Endothelial cell of umbilical vein (primary cell): ENCODE data around the gene SDK2. TPM values are rescaled to one million over a fixed set of nuclear protein-coding genes. Genes with fewer than 3 reads are reported as not detected.

Source experiments
- BruUV-seq: library from RNA; stranded (reverse); fragments of 400-500 nt; replicated peaks from 2 replicates; lab custom pipeline; 2021; lab: Mats Ljungman, UMichigan
- CTCF ChIA-PET: fragments of 300-600, 350-600 bp; sonication (Branson Sonifier 250); formaldehyde crosslinking; loops from one replicate; lab custom pipeline; 2021; ENCODE audit warnings: antibody characterized with exemption, inconsistent platforms; lab: Charles Lee
- POLR2A ChIA-PET: fragments of 300-600, 350-600 bp; sonication (Branson Sonifier 250); formaldehyde crosslinking; loops from one replicate; lab custom pipeline; 2021; ENCODE audit warnings: antibody characterized with exemption, inconsistent platforms; lab: Charles Lee
- DNase-seq: peaks from one replicate; pipeline ENCODE4 v3.0.0-alpha.2; 2011; ENCODE audit warnings: low read depth, low spot score
- FAIRE-seq: peaks from 2 replicates; lab custom pipeline; 2011; peaks lifted over from hg19 to GRCh38; lab: Jason Lieb, UNC
- H2AFZ ChIP-seq: 2 replicates; pipeline ENCODE4 v1.6.0; 2012; ENCODE audit warnings: low read depth, low read length, control low read depth, inconsistent platforms
- H3K27ac ChIP-seq: 2 replicates; pipeline ENCODE4 v1.5.1; 2011; ENCODE audit warnings: low read depth, mild to moderate bottlenecking, control low read depth, low read length, moderate library complexity; ENCODE audit not compliant: insufficient read depth
- H3K27me3 ChIP-seq, 2 experiments: 2 replicates each; pipeline versions ENCODE4 v1.6.0 to v1.6.1; 2011; ENCODE audit warnings: low read length in 2 of 2, mixed read lengths in 1 of 2; ENCODE audit not compliant: control insufficient read depth in 2 of 2, insufficient read depth in 2 of 2
- H3K36me3 ChIP-seq, 2 experiments: 2 replicates in 1 of 2; 3 replicates in 1 of 2; pipeline ENCODE4 v1.5.1; 2011; ENCODE audit warnings: low read length in 2 of 2, mild to moderate bottlenecking in 1 of 2, moderate library complexity in 1 of 2; ENCODE audit not compliant: control insufficient read depth in 2 of 2, insufficient read depth in 2 of 2; ENCODE audit errors: extremely low read depth in 1 of 2
- H3K4me1 ChIP-seq: 3 replicates; pipeline ENCODE4 v1.5.1; 2011; ENCODE audit warnings: mild to moderate bottlenecking, low read length; ENCODE audit not compliant: control insufficient read depth, insufficient read depth; ENCODE audit errors: extremely low read depth
- H3K4me2 ChIP-seq: 2 replicates; pipeline ENCODE4 v1.6.1; 2011; ENCODE audit warnings: low read length, control low read depth, mixed read lengths; ENCODE audit not compliant: insufficient read depth
- H3K4me3 ChIP-seq, 3 experiments: fragments of 200-600 bp in 1 of 3; sonication (generic), shearing (Covaris generic) in 1 of 3; replicated peaks in 1 of 3; 2 replicates each; pipeline ENCODE4 v1.5.1; 2011 to 2016; ENCODE audit warnings: control low read depth in 3 of 3, low read length in 3 of 3, mild to moderate bottlenecking in 2 of 3, inconsistent platforms in 1 of 3, low read depth in 1 of 3, moderate library complexity in 1 of 3; ENCODE audit not compliant: insufficient read depth in 1 of 3
- H3K79me2 ChIP-seq: 2 replicates; pipeline ENCODE4 v1.6.0; 2012; ENCODE audit warnings: low read length, inconsistent platforms; ENCODE audit not compliant: control insufficient read depth, insufficient read depth
- H3K9ac ChIP-seq: replicated peaks from 2 replicates; pipeline ENCODE3; 2011; ENCODE audit warnings: low read length, control low read depth; ENCODE audit not compliant: insufficient read depth; ENCODE audit errors: extremely low read depth
- H3K9me1 ChIP-seq: replicated peaks from 3 replicates; pipeline ENCODE4 v1.6.0; 2011; ENCODE audit warnings: mild to moderate bottlenecking, low read length; ENCODE audit not compliant: control insufficient read depth, insufficient read depth; ENCODE audit errors: extremely low read depth
- H3K9me3 ChIP-seq: replicated peaks from 2 replicates; pipeline ENCODE4 v1.5.1; 2012; ENCODE audit warnings: low read length, inconsistent platforms; ENCODE audit not compliant: control insufficient read depth, insufficient read depth
- H4K20me1 ChIP-seq: replicated peaks from 2 replicates; pipeline ENCODE3; 2011; ENCODE audit warnings: mild to moderate bottlenecking, low read length; ENCODE audit not compliant: control insufficient read depth, insufficient read depth; ENCODE audit errors: extremely low read depth
- CTCF ChIP-seq, 2 donors: IDR thresholded peaks; 1 replicate in 1 of 2; 2 replicates in 1 of 2; pipeline ENCODE4 v1.5.1; 2011; ENCODE audit warnings: low read length in 2 of 2, mild to moderate bottlenecking in 2 of 2, moderate library complexity in 2 of 2, control low read depth in 1 of 2, inconsistent platforms in 1 of 2, low read depth in 1 of 2; ENCODE audit not compliant: insufficient read depth in 1 of 2; ENCODE audit errors: extremely low read depth in 1 of 2
- EZH2 ChIP-seq: IDR thresholded peaks from 2 replicates; pipeline ENCODE4 v1.6.1; 2012; ENCODE audit warnings: borderline replicate concordance, low read depth, mild to moderate bottlenecking, moderate library complexity, low read length, inconsistent platforms; ENCODE audit not compliant: severe bottlenecking
- FOS ChIP-seq: IDR thresholded peaks from 2 replicates; pipeline ENCODE4 v1.6.1; 2011; ENCODE audit warnings: mild to moderate bottlenecking, low read length, moderate library complexity, borderline replicate concordance; ENCODE audit not compliant: insufficient read depth
- GATA2 ChIP-seq: IDR thresholded peaks from 2 replicates; pipeline ENCODE4 v1.7.0; 2011; ENCODE audit warnings: low read depth, mild to moderate bottlenecking, moderate library complexity, mixed read lengths, low read length; ENCODE audit not compliant: insufficient read length, insufficient read depth
- JUN ChIP-seq: IDR thresholded peaks from 2 replicates; pipeline ENCODE4 v1.6.1; 2011; ENCODE audit warnings: borderline replicate concordance, low read depth; ENCODE audit not compliant: insufficient read length, insufficient read depth
- MAX ChIP-seq: IDR thresholded peaks from 2 replicates; pipeline ENCODE4 v1.6.1; 2011; ENCODE audit not compliant: insufficient read depth, insufficient read length
- MYC ChIP-seq: IDR thresholded peaks from one replicate; pipeline ENCODE4 v1.6.1; 2011; ENCODE audit warnings: mild to moderate bottlenecking, low read depth, low read length
- POLR2A ChIP-seq: IDR thresholded peaks from 2 replicates; pipeline ENCODE4 v1.6.1; 2012; ENCODE audit warnings: low read depth, mild to moderate bottlenecking, control low read depth, low read length
- POLR2AphosphoS5 ChIP-seq: IDR thresholded peaks from 2 replicates; pipeline ENCODE4 v1.6.1; 2012; ENCODE audit warnings: low read depth, mild to moderate bottlenecking, control low read depth, low read length, moderate library complexity; ENCODE audit not compliant: insufficient read depth
- dilution Hi-C: fragments of 300-500 bp; cut with MboI; formaldehyde crosslinking; loops from one replicate; pipeline ENCODE4 v1.15.0; 2019; ENCODE audit warnings: low sequenced_read_pairs; ENCODE audit not compliant: extremely low pct_ligation_motif_present
- intact Hi-C: fragments of 100-400 bp; cut with micrococcal nuclease; formaldehyde crosslinking; loops from one replicate; pipeline ENCODE4 v1.10.0; 2022
- polyA plus RNA-seq, 4 experiments: library from polyadenylated mRNA; depleted of rRNA in 3 of 4; stranded (reverse) in 3 of 4; unstranded in 1 of 4; fragments of >200 nt; gene quantifications; 2 replicates each; pipeline versions ENCODE4 v1.2.1 to v1.2.3, GENCODE V29; 2011 to 2012; ENCODE audit warnings: missing spikeins in 1 of 4
- total RNA-seq: library from RNA; stranded (reverse); gene quantifications from 2 replicates; pipeline ENCODE4 v1.2.3, GENCODE V29; 2021

Gene SDK2
- total and polyA plus RNA-seq, 2 donors (not counting 3 experiments of a cell fraction or from before 2014, with no cell fraction given): not detected

- intact Hi-C loops (no loop called here), dilution Hi-C loops (no loop called here)
- no peaks in the 10 kb centered on the region for H3K79me2 ChIP-seq
- H3K27ac ChIP-seq: no peak overlapping the region
- H3K27me3 ChIP-seq: no peaks in the 10 kb centered on the region
- H3K9me1 ChIP-seq: no peaks in the 10 kb centered on the region
- no peak overlapping the region for H3K9ac ChIP-seq
- H2AFZ ChIP-seq: no peak overlapping the region
- no peaks in the 10 kb centered on the region for H4K20me1 ChIP-seq
- H3K4me1 ChIP-seq: no peaks in the 10 kb centered on the region
- ChIA-PET POLR2A (no interaction called here), CTCF (no interaction called here)
- no TSS peak for BruUV-seq
- FAIRE-seq (no peak), DNase-seq (no peak)
- no peak overlapping the region for H3K4me3 ChIP-seq
- no peak for TF ChIP-seq MYC
- H3K36me3 ChIP-seq: no peaks in the 10 kb centered on the region
- no peaks in the 10 kb centered on the region for H3K9me3 ChIP-seq
- no peak overlapping the region for H3K4me2 ChIP-seq
Measured at GRCh38 chr17:73663614-73664013, 19.4 kb upstream of the SDK2 start.

- Histone ChIP-seq H3K4me2 (no peak overlapping the region), H3K36me3 (no peaks in the 10 kb centered on the region), H3K27ac (no peak overlapping the region), H3K9ac (no peak overlapping the region), H3K4me1 (no peaks in the 10 kb centered on the region), H3K9me3 (no peaks in the 10 kb centered on the region), H3K4me3 (no peak overlapping the region), H4K20me1 (no peaks in the 10 kb centered on the region), H2AFZ (no peak overlapping the region), H3K9me1 (no peaks in the 10 kb centered on the region), H3K79me2 (no peaks in the 10 kb centered on the region), H3K27me3 (no peaks in the 10 kb centered on the region)
- BruUV-seq: no TSS peak
- no peak for FAIRE-seq
- ChIA-PET POLR2A (no interaction called here), CTCF (no interaction called here)
- intact Hi-C loops: no loop called here
- dilution Hi-C loops: no loop called here
- TF ChIP-seq JUN (no peak), POLR2A (no peak), POLR2AphosphoS5 (no peak), FOS (no peak), EZH2 (no peak), GATA2 (no peak), MAX (no peak), MYC (no peak), CTCF (IDR thresholded peaks at IDR 0.05; ENCODE audit: extremely low read depth in 1 of 2, insufficient read depth in 1 of 2, low read depth in 1 of 2, low read length in 2 of 2) (no peak)
- no peak for DNase-seq
Measured at GRCh38 chr17:73660366-73660765, 16.1 kb upstream of the SDK2 start.
